Keratinocyte (primary cell): Measurements from ENCODE around the gene HBD. TPM values are rescaled to one million over a fixed set of nuclear protein-coding genes. Genes with fewer than 3 reads are reported as not detected.

ENCODE experiments used
- DNase-seq: peaks from one replicate; pipeline ENCODE4 v3.0.0-alpha.2; 2011; ENCODE audit warnings: low read depth, missing footprints, low spot score
- FAIRE-seq: peaks from 2 replicates; lab custom pipeline; 2011; peaks lifted over from hg19 to GRCh38; lab: Jason Lieb, UNC
- H2AFZ ChIP-seq: 2 replicates; pipeline ENCODE4 v1.6.0; 2012; ENCODE audit warnings: low read length, control low read depth, inconsistent platforms; ENCODE audit not compliant: control insufficient read depth
- H3K27ac ChIP-seq: 2 replicates; pipeline ENCODE4 v1.5.1; 2011; ENCODE audit warnings: low read length; ENCODE audit not compliant: control insufficient read depth, insufficient read depth
- H3K27me3 ChIP-seq: 3 replicates; pipeline ENCODE4 v1.6.0; 2011; ENCODE audit warnings: low read length; ENCODE audit not compliant: control insufficient read depth, insufficient read depth; ENCODE audit errors: extremely low read depth
- H3K36me3 ChIP-seq, 2 experiments: 2 replicates in 1 of 2; 3 replicates in 1 of 2; pipeline ENCODE4 v1.5.1; 2011; ENCODE audit warnings: low read length in 2 of 2, mild to moderate bottlenecking in 1 of 2; ENCODE audit not compliant: control insufficient read depth in 2 of 2, insufficient read depth in 2 of 2; ENCODE audit errors: extremely low read depth in 1 of 2
- H3K4me1 ChIP-seq: 3 replicates; pipeline ENCODE4 v1.5.1; 2011; ENCODE audit warnings: low read length; ENCODE audit not compliant: control insufficient read depth, insufficient read depth; ENCODE audit errors: extremely low read depth
- H3K4me2 ChIP-seq: 3 replicates; pipeline ENCODE4 v1.6.0; 2011; ENCODE audit warnings: low read depth, low read length; ENCODE audit not compliant: control insufficient read depth, insufficient read depth; ENCODE audit errors: extremely low read depth
- H3K4me3 ChIP-seq, 3 experiments: fragments of 200-600 bp in 1 of 3; sonication (generic) in 1 of 3; 2 replicates in 2 of 3; 3 replicates in 1 of 3; pipeline ENCODE4 v1.5.1; 2011 to 2016; ENCODE audit warnings: low read length in 3 of 3, mild to moderate bottlenecking in 3 of 3, control low read depth in 2 of 3, inconsistent platforms in 1 of 3, low read depth in 1 of 3, mixed read lengths in 1 of 3, mixed run types in 1 of 3, moderate library complexity in 1 of 3; ENCODE audit not compliant: control insufficient read depth in 2 of 3, insufficient read depth in 2 of 3; ENCODE audit errors: extremely low read depth in 1 of 3
- H3K79me2 ChIP-seq: 2 replicates; pipeline ENCODE4 v1.6.0; 2012; ENCODE audit warnings: low read length; ENCODE audit not compliant: control insufficient read depth, insufficient read depth
- H3K9ac ChIP-seq: 3 replicates; pipeline ENCODE4 v1.6.0; 2011; ENCODE audit warnings: low read length; ENCODE audit not compliant: control insufficient read depth, insufficient read depth; ENCODE audit errors: extremely low read depth
- H3K9me1 ChIP-seq: 3 replicates; pipeline ENCODE4 v1.6.0; 2011; ENCODE audit warnings: low read length; ENCODE audit not compliant: control insufficient read depth, insufficient read depth; ENCODE audit errors: extremely low read depth
- H3K9me3 ChIP-seq: 2 replicates; pipeline ENCODE4 v1.5.1; 2012; ENCODE audit warnings: low read depth, low read length; ENCODE audit not compliant: control insufficient read depth
- H4K20me1 ChIP-seq: 3 replicates; pipeline ENCODE4 v1.6.0; 2011; ENCODE audit warnings: low read length; ENCODE audit not compliant: control insufficient read depth, insufficient read depth; ENCODE audit errors: extremely low read depth
- EZH2 ChIP-seq: IDR thresholded peaks from one replicate; pipeline ENCODE4 v1.6.1; 2012; ENCODE audit warnings: inconsistent platforms, mild to moderate bottlenecking, low read length, moderate library complexity
- dilution Hi-C: fragments of 300-500 bp; cut with MboI; formaldehyde crosslinking; loops from one replicate; pipeline ENCODE4 v1.7.0; 2020; ENCODE audit warnings: low sequenced_read_pairs; ENCODE audit not compliant: extremely low pct_ligation_motif_present
- polyA plus RNA-seq, 5 experiments: library from polyadenylated mRNA; depleted of rRNA in 3 of 5; stranded (reverse) in 3 of 5; stranded (forward) in 1 of 5; unstranded in 1 of 5; fragments of >200 nt; gene quantifications; 1 replicate in 1 of 5; 2 replicates in 3 of 5; 3 replicates in 1 of 5; pipeline versions ENCODE4 v1.2.1 to v1.2.3, GENCODE V29; 2011 to 2012; ENCODE audit warnings: missing spikeins in 2 of 5, low read depth in 1 of 5, low replicate concordance in 1 of 5
- TF ChIP-seq, protein P1 (sequence below), 3 experiments: IDR thresholded peaks in 1 of 3; conservative IDR thresholded peaks in 1 of 3; optimal IDR thresholded peaks in 1 of 3; 2 replicates in 2 of 3; 3 replicates in 1 of 3; pipeline versions ENCODE3 to v1.5.1; 2011; ENCODE audit warnings: low read length in 3 of 3, mild to moderate bottlenecking in 3 of 3, moderate library complexity in 2 of 3, control low read depth in 1 of 3, inconsistent platforms in 1 of 3; ENCODE audit not compliant: insufficient read depth in 2 of 3; ENCODE audit errors: extremely low read depth in 1 of 3

Gene HBD
- polyA plus RNA-seq, 1 donor (not counting 4 experiments of a cell fraction or from before 2014, with no cell fraction given) = not detected

DNA sequence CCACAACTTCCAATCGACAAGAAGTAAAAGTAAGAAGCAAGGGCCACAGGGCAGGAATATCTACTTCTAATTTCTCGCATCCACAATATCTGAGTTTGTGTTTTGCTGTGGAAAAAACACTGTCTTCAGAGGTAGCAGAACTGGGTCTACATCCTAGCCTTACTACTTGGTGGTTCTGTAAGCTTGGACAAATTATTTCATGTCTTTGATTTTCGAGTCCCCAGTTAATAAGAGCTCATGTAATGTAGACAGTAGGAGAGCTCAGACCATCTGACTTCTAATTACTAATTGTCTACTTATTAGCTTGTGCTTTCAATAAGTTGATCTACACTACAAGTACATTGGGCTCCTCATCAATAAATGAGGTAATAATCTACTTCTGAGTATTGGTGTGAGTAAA is 48.8 kb upstream of the HBD start:
- no peaks in the 10 kb centered on the region for H3K36me3 ChIP-seq

DNA sequence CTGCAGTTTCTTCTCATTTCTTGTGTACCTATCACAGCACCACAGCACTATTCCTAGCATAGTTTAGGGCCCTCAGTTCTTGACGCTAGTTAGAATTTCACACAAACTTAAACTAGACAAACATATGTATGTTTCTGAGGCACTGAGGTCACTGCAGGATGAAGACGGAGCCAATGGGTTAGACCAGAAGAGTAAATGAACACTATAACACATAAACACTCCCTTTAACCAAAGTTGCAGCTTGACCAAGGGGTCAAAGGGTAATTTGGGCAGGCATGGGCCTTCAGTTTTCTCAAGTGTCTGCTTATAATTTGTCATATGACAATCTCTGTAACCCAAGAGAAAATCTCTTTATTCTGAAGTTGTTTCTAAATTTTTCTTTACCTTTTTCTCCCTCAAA is 48.3 kb upstream of the HBD start:
- Histone ChIP-seq H3K4me3 (no peak overlapping the region), H3K79me2 (no peaks in the 10 kb centered on the region), H3K27ac (no peak overlapping the region), H3K4me2 (no peak overlapping the region), H3K9ac (no peak overlapping the region), H3K36me3 (no peaks in the 10 kb centered on the region), H4K20me1 (no peaks in the 10 kb centered on the region), H3K9me3 (no peaks in the 10 kb centered on the region), H3K4me1 (peaks cover 24% of the 10 kb centered on the region), H3K9me1 (peaks cover 2% of the 10 kb centered on the region), H3K27me3 (no peaks in the 10 kb centered on the region), H2AFZ (no peak overlapping the region)
- TF ChIP-seq EZH2 = no peak
- TF ChIP-seq, protein P1, sequence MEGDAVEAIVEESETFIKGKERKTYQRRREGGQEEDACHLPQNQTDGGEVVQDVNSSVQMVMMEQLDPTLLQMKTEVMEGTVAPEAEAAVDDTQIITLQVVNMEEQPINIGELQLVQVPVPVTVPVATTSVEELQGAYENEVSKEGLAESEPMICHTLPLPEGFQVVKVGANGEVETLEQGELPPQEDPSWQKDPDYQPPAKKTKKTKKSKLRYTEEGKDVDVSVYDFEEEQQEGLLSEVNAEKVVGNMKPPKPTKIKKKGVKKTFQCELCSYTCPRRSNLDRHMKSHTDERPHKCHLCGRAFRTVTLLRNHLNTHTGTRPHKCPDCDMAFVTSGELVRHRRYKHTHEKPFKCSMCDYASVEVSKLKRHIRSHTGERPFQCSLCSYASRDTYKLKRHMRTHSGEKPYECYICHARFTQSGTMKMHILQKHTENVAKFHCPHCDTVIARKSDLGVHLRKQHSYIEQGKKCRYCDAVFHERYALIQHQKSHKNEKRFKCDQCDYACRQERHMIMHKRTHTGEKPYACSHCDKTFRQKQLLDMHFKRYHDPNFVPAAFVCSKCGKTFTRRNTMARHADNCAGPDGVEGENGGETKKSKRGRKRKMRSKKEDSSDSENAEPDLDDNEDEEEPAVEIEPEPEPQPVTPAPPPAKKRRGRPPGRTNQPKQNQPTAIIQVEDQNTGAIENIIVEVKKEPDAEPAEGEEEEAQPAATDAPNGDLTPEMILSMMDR (optimal IDR thresholded peaks at IDR 0.05 in 1 of 3, IDR thresholded peaks at IDR 0.05 in 1 of 3, conservative IDR thresholded peaks at IDR 0.05 in 1 of 3; ENCODE audit: extremely low read depth in 1 of 3, insufficient read depth in 2 of 3, low read length in 3 of 3) = no peak
- no peak for DNase-seq
- no peak for FAIRE-seq
- dilution Hi-C loops = no loop called here

More for the DNA sequence above, 48.8 kb upstream of the HBD start:
- DNase-seq = no peak
- Histone ChIP-seq H3K4me1 (peaks cover 27% of the 10 kb centered on the region), H3K4me3 (no peak overlapping the region), H3K9me1 (peaks cover 2% of the 10 kb centered on the region), H3K27me3 (no peaks in the 10 kb centered on the region), H3K9me3 (no peaks in the 10 kb centered on the region), H3K4me2 (no peak overlapping the region), H3K9ac (no peak overlapping the region), H3K27ac (no peak overlapping the region), H2AFZ (no peak overlapping the region), H3K79me2 (no peaks in the 10 kb centered on the region), H4K20me1 (no peaks in the 10 kb centered on the region)
- dilution Hi-C loops = no loop called here
- FAIRE-seq = no peak
- TF ChIP-seq, protein P1 (optimal IDR thresholded peaks at IDR 0.05 in 1 of 3, IDR thresholded peaks at IDR 0.05 in 1 of 3, conservative IDR thresholded peaks at IDR 0.05 in 1 of 3; ENCODE audit: extremely low read depth in 1 of 3, insufficient read depth in 2 of 3, low read length in 3 of 3) = no peak
- TF ChIP-seq EZH2 = no peak
